Measurements from ENCODE around the gene PLEKHG2.

The PLEKHG2 gene

DNA sequence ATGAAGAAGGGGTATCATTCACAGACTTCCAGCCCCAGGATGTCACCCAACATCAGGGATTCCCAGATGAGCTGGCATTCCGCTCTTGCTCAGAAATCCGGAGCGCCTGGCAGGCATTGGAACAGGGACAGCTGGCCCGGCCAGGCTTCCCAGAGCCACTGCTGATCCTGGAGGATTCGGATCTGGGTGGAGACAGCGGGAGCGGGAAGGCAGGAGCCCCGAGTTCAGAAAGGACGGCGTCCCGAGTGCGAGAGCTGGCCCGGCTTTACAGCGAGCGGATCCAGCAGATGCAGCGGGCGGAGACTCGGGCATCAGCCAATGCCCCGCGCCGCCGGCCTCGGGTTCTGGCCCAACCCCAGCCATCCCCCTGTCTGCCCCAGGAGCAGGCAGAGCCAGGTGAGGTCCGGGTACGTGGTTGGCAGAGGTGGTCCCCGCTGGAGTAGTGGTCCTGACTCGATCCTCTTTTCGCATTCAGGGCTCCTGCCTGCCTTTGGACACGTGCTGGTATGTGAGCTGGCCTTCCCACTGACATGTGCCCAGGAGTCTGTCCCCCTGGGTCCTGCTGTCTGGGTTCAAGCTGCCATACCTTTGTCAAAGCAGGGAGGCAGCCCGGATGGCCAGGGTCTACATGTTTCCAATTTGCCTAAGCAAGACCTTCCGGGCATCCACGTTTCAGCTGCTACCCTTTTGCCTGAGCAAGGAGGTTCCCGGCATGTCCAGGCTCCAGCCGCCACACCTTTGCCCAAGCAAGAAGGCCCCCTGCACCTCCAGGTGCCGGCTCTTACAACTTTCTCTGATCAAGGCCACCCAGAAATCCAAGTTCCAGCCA is 11.0 kb downstream of the PLEKHG2 start:
- no peaks in the 10 kb centered on the region for H3K9me3 Mint-ChIP-seq
- H3K4me3 Mint-ChIP-seq, result no peak overlapping the region
- no peak overlapping the region for H3K27ac Mint-ChIP-seq
- no peaks in the 10 kb centered on the region for H3K27me3 Mint-ChIP-seq
- no peaks in the 10 kb centered on the region for H3K4me1 Mint-ChIP-seq
- no peaks in the 10 kb centered on the region for H3K36me3 Mint-ChIP-seq

DNA sequence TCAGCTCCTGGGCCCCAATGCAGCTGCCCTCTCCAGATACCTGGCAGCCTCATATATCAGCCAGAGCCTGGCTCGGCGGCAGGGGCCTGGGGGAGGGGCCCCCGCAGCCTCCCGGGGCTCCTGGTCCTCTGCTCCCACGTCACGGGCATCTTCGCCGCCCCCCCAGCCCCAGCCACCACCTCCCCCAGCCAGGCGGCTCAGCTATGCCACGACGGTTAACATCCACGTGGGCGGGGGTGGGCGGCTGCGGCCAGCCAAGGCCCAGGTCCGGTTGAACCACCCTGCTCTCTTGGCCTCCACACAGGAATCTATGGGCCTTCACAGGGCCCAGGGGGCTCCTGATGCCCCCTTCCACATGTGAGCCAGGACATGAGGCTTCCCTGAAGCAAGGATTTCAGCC is 12.5 kb downstream of the PLEKHG2 start:
- Mint-ChIP-seq H3K4me3 (no peak overlapping the region), H3K9me3 (no peaks in the 10 kb centered on the region), H3K36me3 (no peaks in the 10 kb centered on the region), H3K4me1 (no peaks in the 10 kb centered on the region), H3K27me3 (no peaks in the 10 kb centered on the region), H3K27ac (no peak overlapping the region)

- no peaks in the 10 kb centered on the region for H3K9me3 Mint-ChIP-seq
- peaks cover 2% of the 10 kb centered on the region for H3K4me1 Mint-ChIP-seq
- no peaks in the 10 kb centered on the region for H3K27me3 Mint-ChIP-seq
- H3K27ac Mint-ChIP-seq, result no peak overlapping the region
- no peak overlapping the region for H3K4me3 Mint-ChIP-seq
- no peaks in the 10 kb centered on the region for H3K36me3 Mint-ChIP-seq
Measured at GRCh38 chr19:39425744-39426143, 13.3 kb downstream of the PLEKHG2 start.

- no peak overlapping the region for H3K27ac Mint-ChIP-seq
- H3K36me3 Mint-ChIP-seq, result no peaks in the 10 kb centered on the region
- peaks cover 6% of the 10 kb centered on the region for H3K4me1 Mint-ChIP-seq
- H3K27me3 Mint-ChIP-seq, result no peaks in the 10 kb centered on the region
- no peak overlapping the region for H3K4me3 Mint-ChIP-seq
- no peaks in the 10 kb centered on the region for H3K9me3 Mint-ChIP-seq
Measured at GRCh38 chr19:39426170-39426569, 13.7 kb downstream of the PLEKHG2 start.

DNA sequence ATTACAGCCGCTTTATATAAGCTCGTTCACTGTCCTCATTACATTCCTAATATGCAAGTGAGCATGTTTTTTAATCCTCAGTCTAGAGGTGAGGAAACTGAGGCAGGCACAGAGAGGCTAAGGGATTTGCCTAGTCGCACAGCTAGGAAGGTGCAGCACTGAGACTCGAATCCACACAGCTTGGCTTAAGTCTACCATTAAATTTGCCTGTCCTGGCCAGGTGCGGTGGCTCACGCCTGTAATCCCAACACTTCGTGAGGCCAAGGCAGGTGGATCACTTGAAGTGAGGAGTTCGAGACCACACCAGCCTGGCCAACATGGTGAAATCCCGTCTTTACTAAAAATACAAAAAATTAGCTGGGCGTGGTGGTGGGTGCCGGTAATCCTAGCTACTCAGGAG is 15.2 kb downstream of the PLEKHG2 start:
- Mint-ChIP-seq H3K36me3 (peaks cover 3% of the 10 kb centered on the region), H3K27ac (no peak overlapping the region), H3K4me3 (no peak overlapping the region), H3K4me1 (peaks cover 11% of the 10 kb centered on the region), H3K27me3 (no peaks in the 10 kb centered on the region), H3K9me3 (no peaks in the 10 kb centered on the region)

GRCh38 chr19:39428283-39429112 is 16.0 kb downstream of the PLEKHG2 start:
- peaks cover 19% of the 10 kb centered on the region for H3K4me1 Mint-ChIP-seq
- no peak overlapping the region for H3K27ac Mint-ChIP-seq
- peaks cover 7% of the 10 kb centered on the region for H3K36me3 Mint-ChIP-seq
- H3K27me3 Mint-ChIP-seq, result no peaks in the 10 kb centered on the region
- H3K4me3 Mint-ChIP-seq, result no peak overlapping the region
- H3K9me3 Mint-ChIP-seq, result no peaks in the 10 kb centered on the region

DNA sequence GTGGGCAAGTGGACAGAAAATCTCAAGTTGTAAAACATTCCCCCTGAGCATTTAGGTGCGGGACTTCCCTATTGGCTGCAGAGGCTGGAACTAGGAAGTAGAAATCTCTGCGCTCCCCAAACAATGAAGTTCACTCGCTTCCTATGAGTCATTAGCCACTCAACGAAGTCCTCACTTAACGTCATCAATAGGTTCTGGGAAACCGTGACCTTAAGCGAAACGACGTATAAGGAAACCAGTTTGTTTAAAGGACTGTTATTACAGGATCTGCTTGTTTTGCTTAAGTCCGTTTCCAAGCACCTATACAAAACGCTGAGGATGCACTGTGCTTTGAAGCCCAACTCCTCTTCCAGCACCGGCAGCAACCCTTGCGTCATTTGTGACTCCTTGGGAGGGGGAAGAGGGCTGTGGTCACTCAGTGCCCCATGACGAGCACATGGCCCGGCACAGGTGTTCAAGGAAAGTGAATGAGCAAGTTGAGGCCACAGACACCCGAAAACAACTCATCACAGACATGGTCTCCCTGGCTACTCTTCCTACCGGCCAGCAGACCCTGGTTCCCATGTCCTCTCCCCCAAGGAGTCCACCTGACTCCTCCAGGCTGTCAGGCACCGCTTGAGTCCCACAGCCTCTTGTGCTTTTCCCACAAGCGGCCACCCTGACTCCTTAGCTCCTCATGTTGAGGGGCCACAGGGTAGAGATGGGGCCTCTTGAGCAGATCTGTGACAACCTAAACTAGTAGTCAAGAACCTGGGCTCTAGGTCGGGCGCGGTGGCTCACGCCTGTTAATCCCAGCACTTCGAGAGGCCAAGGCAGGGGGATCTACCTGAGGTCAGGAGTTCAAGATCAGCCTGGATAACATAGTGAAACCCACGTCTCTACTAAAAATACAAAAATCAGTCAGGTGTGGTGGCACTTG is 18.5 kb downstream of the PLEKHG2 start:
- Mint-ChIP-seq H3K4me3 (peak overlapping the region; percentile 30), H3K9me3 (no peaks in the 10 kb centered on the region), H3K27ac (peak overlapping the region; percentile 41), H3K27me3 (no peaks in the 10 kb centered on the region), H3K4me1 (peaks cover 36% of the 10 kb centered on the region), H3K36me3 (peaks cover 20% of the 10 kb centered on the region)

DNA sequence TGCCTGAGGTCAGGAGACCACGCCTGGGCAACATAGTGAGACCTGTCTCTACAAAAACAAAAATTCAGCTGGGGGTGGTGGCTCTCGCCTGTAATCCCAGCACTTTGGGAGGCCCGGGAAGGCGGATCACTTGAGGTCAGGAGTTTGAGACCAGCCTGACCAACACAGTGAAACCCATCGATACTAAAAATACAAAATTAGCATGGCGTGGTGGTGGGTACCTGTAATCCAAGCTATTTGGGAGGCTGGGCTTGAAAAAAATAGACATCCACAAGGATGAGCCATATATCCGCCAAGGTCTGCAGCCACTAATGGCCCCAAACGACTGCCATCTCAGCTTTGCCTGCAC is 20.2 kb downstream of the PLEKHG2 start:
- Mint-ChIP-seq H3K4me3 (peak overlapping the region; percentile 61), H3K27me3 (no peaks in the 10 kb centered on the region), H3K9me3 (no peaks in the 10 kb centered on the region), H3K36me3 (peaks cover 20% of the 10 kb centered on the region), H3K4me1 (peaks cover 45% of the 10 kb centered on the region), H3K27ac (peak overlapping the region; percentile 84)

DNA sequence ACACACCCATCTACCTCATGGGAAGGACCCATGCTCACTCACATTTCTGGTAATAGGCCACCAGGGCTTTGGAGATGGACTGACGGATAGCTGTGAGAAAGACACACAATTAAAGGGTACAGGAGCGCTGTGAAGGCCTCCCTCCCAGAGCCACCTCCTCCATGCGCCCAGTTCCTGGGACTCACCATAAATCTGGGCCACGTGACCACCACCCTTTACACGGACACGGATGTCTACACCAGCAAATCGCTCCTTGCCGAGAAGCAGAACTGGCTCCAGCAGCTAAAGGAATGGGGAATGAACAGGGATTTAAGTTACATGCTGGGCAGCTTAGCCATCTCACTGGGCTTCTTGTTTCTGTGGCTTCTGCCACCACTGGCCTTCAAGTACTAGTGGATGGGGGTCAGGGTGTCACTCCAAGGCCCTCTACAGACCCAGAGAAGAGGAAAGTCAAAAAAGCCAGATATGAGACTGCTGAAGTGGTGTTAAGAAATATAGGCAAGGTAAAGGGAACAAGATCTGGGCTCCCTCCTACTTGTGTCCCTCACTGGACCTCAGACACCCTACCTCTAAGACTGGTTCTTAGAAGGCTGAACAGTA is 21.1 kb downstream of the PLEKHG2 start:
- Mint-ChIP-seq H3K36me3 (peaks cover 20% of the 10 kb centered on the region), H3K4me1 (peaks cover 45% of the 10 kb centered on the region), H3K27ac (peak overlapping the region; percentile 87), H3K9me3 (no peaks in the 10 kb centered on the region), H3K4me3 (peak overlapping the region; percentile 99), H3K27me3 (no peaks in the 10 kb centered on the region)

DNA sequence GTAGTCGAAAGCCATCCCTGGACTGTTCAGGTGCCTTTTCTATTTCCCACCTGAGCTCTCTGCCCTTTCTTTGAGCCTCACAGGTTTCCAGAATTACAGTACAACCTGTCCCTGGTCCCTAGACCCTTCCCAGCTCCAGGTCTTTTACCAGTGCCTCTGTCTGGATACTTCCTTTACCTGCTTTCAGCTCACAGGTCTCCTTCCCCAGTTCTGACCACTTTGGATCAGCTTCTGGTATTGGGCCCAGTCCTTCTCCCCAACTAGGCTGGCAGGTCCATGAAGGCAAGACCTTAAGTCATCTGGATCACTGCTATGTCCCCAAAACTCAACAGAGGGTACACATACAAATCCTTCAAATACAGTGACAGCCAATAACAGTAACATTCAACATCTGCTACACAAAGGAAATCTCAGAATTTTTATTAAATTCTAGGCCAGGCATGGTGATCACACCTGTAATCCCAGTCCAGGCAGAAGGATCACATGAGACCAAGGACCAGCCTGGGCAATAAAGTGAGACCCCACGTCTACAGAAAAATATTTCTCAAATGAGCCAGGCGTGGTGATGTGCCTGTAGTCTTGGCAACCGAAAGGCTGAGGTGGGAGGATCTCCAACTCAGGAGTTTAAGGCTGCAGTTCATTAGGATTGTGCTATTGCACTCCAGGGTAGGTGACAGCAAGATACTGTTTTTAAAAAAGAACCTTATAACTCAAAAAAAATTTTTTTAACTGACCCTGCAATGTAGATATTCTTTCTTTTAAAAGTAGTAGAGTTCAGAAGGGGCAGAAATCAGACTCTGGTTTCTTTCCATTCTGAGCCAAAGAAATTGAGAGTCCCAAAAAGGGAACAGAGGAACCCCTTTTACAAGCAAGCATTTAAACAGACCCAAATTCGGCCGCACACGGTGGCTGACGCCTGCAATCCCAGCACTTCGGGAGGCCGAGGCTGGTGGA is 21.9 kb downstream of the PLEKHG2 start:
- Mint-ChIP-seq H3K4me1 (peaks cover 45% of the 10 kb centered on the region), H3K27ac (peak overlapping the region; percentile 82), H3K27me3 (no peaks in the 10 kb centered on the region), H3K9me3 (no peaks in the 10 kb centered on the region), H3K36me3 (peaks cover 20% of the 10 kb centered on the region), H3K4me3 (peak overlapping the region; percentile 99)

DNA sequence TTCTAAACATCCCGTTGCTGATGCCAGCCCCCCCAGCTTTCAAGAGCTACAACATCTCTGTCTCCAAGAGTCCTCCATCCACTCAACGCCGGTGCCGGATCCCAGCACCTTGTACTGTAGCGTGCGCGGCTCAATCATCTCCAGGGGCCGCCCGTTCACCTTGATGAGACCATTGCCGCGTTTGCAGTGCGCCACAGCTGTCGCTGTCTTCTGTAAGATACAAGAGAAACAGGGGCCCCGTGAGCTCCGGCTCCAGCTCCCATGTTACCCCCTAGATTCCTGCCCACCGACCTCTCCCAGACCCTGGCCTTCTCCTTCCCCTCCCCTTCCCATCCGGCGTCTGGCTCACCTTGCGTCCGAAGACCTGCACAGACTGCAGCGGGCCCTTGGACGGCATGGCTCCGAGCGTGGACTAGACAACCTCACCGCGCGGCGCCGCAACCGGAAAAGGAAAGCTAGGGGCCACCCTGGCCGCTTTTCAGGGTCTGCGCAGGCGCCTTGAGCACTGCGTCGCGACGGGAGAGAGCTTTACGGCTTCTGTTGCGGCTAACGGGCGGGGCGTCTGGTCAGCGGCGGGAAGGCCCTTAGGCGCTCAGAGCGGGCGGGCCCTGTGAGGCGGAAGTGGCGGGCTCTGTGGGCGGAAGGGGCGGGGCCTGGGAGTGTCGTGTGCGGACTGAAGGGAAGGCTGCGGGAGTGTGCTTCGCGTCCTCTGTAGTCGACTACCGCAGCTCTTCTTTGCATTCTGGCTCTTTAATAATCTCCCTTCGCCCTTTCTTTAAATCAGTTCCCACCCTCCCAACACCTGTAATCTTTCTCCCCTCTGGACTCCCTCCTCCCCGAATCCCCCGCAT is 23.3 kb downstream of the PLEKHG2 start, which contains the start of gene RPS16:
TSS of gene RPS16 (minus strand) at position 451 of the 851 bp plus-strand sequence. CDS start at position 397, 54 bp downstream.
- Mint-ChIP-seq H3K27me3 (no peaks in the 10 kb centered on the region), H3K27ac (peak within 1 kb of the TSS; percentile 100), H3K4me1 (peaks cover 44% of the 10 kb centered on the region), H3K4me3 (peak within 1 kb of the TSS; percentile 99), H3K9me3 (no peaks in the 10 kb centered on the region), H3K36me3 (peaks cover 20% of the 10 kb centered on the region)

DNA sequence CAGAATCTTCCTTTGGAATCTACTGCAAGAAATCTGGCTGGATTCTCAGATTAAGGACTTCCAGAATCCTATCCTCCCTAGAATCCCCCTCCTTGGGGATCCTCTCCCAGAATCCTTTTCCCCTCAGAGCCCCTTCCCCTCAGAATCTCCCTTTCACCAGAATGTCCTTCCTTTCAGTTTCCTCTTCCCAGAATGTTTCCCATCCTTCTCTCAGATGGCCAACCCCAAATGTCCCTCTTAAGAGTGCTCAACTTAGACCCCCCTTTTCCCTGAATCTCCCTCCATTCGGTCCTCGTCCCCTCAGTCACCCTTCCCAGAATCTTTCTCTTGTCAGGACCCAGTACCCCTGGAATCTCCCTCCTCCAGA is 23.9 kb downstream of the PLEKHG2 start:
- Mint-ChIP-seq H3K9me3 (no peaks in the 10 kb centered on the region), H3K27me3 (no peaks in the 10 kb centered on the region), H3K36me3 (peaks cover 20% of the 10 kb centered on the region), H3K4me3 (peak overlapping the region; percentile 99), H3K27ac (peak overlapping the region; percentile 100), H3K4me1 (peaks cover 38% of the 10 kb centered on the region)

GRCh38 chr19:39438270-39438934 is 25.9 kb downstream of the PLEKHG2 start:
- peaks cover 14% of the 10 kb centered on the region for H3K36me3 Mint-ChIP-seq
- no peak overlapping the region for H3K27ac Mint-ChIP-seq
- H3K4me3 Mint-ChIP-seq, result no peak overlapping the region
- H3K4me1 Mint-ChIP-seq, result peaks cover 27% of the 10 kb centered on the region
- H3K27me3 Mint-ChIP-seq, result no peaks in the 10 kb centered on the region
- H3K9me3 Mint-ChIP-seq, result no peaks in the 10 kb centered on the region
